A549 (cell line): ENCODE measurements around the gene ERRFI1.

Experiments
- EHMT2 ChIP-seq: fragments of 200-600 bp; sonication (generic); IDR thresholded peaks from 2 replicates; pipeline ENCODE4 v1.6.1; 2016; ENCODE audit warnings: antibody characterized with exemption, low read depth, mild to moderate bottlenecking, moderate library complexity
- EP300 ChIP-seq, 2 experiments: fragments of >200 bp; sonication (Bioruptor Twin); formaldehyde crosslinking; IDR thresholded peaks; 2 replicates in 1 of 2; 3 replicates in 1 of 2; pipeline ENCODE4 v1.6.1; 2016 to 2017
- FOSB ChIP-seq: fragments of 250-450 bp; sonication (Bioruptor Pico); IDR thresholded peaks from 2 replicates; pipeline ENCODE4 v1.5.0; 2020; ENCODE audit warnings: mild to moderate bottlenecking, moderate library complexity
- PBX3 ChIP-seq: IDR thresholded peaks from 2 replicates; pipeline ENCODE4 v1.6.1; 2012
- RCOR1 ChIP-seq: fragments of 150-350 bp; IDR thresholded peaks from 2 replicates; pipeline ENCODE4 v1.6.1; 2014; ENCODE audit warnings: antibody characterized with exemption, low read length, low read depth
- TF ChIP-seq, protein P1 (sequence below): fragments of >200 bp; sonication (Bioruptor Twin); formaldehyde crosslinking; IDR thresholded peaks from 3 replicates; pipeline ENCODE4 v1.5.1; 2016
- TF ChIP-seq, protein P2 (sequence below): fragments of 150-350 bp; IDR thresholded peaks from 2 replicates; pipeline ENCODE4 v1.6.1; 2014; ENCODE audit warnings: low read depth, mild to moderate bottlenecking, low read length

DNA sequence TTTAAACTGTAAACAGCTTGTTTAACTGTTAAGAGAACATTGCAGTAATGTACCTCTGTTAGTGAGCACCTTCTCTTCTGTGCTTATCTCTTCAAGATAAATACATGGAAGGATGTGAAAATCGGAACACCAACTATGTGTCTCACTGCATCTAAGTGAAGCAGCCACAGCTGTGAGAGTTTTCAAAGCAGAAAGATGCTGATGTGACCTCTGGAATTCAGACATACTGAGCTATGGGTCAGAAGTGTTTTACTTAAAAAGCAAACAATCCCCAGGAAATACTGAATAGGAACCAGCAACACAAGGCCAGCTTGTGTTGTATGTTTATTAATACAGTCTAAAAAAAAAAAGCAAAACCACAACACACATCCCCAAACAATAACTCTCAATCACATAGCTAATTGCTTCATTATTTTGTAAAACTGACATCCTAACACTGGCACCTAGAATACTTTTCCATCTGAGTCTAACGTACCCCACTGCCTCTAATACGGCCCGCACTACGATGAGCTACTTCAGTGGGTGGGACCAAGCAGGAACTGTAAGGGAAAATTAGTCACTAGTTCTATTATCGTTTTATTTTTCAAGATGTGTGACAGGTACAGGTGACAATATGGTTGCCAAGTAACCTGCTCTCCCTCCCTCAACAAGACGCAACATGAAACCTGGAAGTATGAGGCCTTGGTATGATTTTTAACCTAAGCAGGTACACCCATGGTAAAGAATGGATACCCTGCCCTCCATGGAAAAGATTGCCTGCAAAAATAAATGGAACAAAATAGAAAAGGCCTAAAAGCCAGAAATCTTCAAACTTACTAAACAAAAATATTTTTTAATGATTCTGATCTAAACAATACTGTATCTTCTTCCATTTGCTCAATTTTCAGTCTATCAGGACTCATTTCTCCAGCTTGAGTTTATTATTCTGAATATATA lies 13.9 kb downstream of the ERRFI1 start:
- TF ChIP-seq RCOR1 (no peak), EP300 (IDR thresholded peaks at IDR 0.05) (no peak), EHMT2 (no peak), FOSB (CRISPR knock-in tag) (no peak), PBX3 (no peak)
- TF ChIP-seq, protein P1, sequence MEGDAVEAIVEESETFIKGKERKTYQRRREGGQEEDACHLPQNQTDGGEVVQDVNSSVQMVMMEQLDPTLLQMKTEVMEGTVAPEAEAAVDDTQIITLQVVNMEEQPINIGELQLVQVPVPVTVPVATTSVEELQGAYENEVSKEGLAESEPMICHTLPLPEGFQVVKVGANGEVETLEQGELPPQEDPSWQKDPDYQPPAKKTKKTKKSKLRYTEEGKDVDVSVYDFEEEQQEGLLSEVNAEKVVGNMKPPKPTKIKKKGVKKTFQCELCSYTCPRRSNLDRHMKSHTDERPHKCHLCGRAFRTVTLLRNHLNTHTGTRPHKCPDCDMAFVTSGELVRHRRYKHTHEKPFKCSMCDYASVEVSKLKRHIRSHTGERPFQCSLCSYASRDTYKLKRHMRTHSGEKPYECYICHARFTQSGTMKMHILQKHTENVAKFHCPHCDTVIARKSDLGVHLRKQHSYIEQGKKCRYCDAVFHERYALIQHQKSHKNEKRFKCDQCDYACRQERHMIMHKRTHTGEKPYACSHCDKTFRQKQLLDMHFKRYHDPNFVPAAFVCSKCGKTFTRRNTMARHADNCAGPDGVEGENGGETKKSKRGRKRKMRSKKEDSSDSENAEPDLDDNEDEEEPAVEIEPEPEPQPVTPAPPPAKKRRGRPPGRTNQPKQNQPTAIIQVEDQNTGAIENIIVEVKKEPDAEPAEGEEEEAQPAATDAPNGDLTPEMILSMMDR: no peak
- TF ChIP-seq, protein P2, sequence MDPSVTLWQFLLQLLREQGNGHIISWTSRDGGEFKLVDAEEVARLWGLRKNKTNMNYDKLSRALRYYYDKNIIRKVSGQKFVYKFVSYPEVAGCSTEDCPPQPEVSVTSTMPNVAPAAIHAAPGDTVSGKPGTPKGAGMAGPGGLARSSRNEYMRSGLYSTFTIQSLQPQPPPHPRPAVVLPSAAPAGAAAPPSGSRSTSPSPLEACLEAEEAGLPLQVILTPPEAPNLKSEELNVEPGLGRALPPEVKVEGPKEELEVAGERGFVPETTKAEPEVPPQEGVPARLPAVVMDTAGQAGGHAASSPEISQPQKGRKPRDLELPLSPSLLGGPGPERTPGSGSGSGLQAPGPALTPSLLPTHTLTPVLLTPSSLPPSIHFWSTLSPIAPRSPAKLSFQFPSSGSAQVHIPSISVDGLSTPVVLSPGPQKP: no peak
